GM21786 (cell line): ENCODE data around the gene KIAA1217.

Source experiments
- ATAC-seq: cut with Tn5 transposase; IDR thresholded peaks from one replicate; pipeline ENCODE4 v1.9.1; 2021; ENCODE audit not compliant: unreplicated experiment

The KIAA1217 gene

DNA sequence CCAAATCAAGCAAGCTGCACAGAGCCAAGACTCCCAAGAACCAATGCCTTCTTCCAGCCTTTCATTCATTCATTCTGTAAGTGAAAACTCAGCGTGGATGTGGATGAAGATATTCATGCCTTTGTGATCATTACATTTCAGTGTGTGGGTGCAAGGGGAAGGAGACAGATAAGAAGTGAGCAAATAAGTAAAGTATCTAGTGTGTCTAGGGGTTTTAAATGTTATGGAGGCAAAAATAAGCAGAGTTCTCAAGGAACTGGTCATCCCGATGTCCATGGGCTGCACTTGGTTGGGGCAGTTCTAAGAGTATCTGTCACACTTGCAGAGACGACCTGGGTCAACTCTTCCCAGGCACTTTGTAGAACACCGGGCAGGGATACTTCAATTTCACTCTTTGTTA, 149.1 kb downstream of the KIAA1217 start:
- no peak for ATAC-seq

DNA sequence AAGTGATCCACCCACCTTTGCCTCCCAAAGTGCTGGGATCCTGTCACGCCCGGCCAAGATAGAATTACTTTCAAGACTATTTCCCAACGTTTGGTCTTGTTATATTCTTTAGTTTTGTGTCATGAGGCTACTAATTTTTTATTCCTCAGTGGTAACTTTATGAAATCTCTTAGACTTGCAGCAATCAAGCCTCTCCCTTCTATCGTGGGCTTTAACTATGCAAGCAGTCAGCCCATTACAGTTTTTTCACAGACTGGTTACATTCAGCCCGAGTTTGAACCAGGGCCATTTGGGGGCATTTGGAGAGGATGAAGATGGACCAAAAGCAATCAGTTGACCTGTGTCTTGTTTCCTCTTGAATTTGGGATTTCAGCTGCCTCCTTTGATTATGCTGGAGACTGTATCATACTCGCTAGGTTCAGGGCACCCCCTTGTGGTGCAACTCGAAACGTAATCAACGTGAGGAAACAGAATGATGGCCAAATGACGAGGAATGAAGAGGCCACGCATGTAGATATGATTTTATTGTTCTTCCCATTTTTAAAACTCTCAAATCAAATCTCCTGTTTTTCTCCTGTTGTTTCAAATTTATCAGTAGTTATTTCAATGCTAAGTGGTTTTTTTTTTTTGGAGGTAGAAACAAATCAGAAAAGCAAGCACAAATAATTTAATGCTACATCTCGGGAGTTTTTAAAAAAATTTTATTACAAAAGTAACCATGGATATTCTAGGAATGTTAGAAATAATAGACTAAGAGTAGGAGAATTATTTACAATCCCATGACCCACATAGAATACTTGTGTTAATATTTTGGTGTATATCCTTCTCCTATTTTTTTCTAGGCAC, 151.6 kb downstream of the KIAA1217 start:
- ATAC-seq: peak; percentile 73

DNA sequence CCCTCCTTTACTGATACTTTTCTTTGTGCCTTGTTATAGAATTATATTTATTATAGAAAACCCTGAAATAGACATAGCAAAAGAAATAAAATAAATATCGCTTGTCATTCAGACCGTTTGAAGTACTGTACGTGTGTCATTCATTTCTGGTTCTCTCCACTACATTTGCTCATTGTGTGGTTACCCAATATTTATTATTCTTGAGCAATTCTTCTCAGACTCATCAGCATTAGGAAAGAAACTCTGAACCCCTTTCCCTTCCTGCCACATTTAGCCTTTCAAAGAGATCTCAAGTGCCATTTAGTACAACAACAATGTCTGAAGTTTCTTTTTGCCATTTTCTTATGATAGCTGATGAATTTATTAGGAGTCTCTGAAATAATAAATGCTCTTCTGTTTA, 154.1 kb downstream of the KIAA1217 start:
- ATAC-seq: no peak

DNA sequence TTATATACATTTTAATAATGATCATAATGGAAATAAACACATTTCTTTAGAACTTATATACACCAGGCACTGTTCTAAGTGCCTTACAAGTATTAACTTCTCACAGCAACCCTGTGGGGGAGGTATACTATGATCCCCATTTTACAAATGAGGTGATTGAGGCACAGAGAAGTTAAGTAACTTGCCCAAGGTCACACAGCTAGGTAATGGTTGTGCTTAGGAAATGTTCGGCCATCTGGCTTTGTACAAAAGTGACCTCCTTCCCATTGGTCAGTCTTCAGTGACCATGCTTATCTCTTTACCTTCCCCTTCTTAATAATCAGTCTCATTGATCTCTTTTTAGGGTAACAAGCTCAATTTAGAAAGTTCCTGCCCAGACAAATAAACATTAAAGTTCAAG, 158.8 kb downstream of the KIAA1217 start:
- no peak for ATAC-seq

DNA sequence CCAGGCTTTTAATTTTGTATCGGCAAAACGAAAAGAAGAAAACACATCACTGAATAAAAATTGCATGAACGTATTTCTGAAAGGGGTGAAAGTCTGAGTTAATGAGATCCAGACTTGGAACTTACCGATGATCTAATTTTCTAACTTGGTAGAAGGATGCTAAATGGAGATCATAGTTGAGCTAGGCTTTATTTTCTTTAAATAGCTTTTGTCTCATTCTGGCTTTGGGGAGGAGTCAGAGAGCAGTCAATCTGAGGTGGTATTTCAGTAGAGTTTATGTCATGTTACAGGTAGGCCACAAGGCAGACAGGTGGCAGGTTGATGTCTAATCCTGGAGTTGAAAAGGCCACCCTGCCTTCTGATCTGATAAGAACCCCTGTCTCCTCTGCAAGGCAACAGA, 161.9 kb downstream of the KIAA1217 start:
- ATAC-seq: no peak

DNA sequence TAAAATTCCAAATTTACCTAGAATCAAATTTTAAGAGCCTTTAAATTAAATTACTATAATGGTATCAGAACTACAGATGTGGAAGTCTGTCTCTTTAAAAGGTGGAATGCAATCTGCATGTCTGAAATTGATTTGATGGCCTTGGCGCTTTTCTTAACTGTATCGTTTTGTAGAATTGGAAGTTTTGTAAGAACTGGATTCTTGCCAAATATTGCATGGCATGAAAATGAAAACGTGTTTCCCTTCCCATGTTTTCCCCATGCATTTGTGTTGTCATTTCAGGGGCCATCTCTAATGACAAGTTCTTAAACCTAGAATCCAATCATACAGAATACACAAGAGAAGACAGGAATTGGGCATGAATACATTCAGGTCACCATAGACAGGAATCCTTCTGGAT, 162.5 kb downstream of the KIAA1217 start:
- no peak for ATAC-seq

DNA sequence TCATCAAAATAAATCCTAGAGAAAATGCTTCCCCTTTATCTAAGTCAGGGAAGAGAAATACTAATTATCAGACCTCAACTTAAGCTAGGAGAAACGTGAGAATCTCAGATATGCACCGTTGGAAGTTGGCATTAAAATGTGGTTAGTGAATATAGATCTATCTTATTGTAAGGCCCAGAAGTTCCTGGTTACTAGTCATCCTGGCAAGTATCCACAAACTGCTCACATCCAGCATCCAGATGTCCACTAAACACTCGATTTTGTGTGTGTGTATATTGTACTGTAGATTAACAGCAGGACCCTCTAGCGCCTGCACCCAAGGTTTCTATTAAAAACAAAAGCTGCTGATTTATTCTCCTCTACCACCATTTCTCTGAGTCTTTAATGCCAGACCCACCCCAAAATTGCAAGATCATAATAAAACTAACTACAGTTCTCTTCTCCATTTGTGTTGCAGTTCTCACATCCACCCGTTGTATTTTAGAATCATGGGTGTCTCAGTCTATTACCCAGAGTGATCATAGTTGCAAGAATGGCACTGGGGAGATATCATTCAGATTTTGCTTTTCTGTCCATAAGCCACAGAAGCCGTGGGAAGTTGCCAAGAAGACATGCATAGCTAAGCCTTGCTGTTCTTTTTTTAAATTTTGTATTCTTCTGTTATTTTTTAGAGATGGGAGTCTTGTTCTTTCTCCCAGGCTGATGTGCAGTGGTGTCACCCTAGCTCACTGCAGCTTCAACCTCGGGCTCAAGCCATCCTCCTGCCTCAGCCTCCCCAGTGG, 165.4 kb downstream of the KIAA1217 start:
- no peak for ATAC-seq

DNA sequence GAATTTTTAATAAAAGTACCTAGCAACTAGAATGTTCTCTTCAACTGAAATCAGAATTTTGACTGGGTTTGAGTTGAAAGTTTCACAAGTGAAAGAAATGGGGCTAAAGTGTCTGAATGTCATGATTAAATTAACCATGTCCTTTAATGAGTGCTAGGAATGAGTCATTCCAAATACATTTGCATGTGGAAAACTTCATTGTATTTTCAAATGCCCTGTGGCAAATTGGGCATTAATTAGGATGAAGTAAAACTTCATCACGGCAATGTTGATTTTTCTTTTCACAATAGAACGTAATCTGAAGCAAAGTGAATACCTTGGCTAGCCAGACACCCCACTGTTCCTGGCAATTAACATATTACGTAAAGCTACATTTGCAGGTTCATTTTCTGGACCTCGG, 166.6 kb downstream of the KIAA1217 start:
- ATAC-seq: no peak

DNA sequence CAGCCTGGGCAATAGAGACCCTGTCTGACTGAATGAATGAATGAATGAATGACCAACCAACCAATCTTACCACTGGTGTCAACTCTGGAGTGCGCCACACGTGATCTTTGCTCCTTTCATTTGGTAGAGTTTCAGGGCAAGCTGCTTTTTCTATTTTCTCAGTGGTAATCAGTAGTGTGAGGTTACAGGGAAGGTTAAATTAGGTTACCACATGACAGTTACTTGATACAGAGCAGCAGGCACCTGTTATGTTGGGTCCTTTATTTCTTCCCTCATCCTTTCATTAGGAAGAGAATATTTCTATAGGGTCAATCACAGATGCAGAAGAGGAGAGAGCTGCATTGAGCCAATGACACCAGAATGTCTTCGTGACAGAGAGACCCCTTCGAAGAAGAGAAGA, 167.8 kb downstream of the KIAA1217 start:
- ATAC-seq: no peak

DNA sequence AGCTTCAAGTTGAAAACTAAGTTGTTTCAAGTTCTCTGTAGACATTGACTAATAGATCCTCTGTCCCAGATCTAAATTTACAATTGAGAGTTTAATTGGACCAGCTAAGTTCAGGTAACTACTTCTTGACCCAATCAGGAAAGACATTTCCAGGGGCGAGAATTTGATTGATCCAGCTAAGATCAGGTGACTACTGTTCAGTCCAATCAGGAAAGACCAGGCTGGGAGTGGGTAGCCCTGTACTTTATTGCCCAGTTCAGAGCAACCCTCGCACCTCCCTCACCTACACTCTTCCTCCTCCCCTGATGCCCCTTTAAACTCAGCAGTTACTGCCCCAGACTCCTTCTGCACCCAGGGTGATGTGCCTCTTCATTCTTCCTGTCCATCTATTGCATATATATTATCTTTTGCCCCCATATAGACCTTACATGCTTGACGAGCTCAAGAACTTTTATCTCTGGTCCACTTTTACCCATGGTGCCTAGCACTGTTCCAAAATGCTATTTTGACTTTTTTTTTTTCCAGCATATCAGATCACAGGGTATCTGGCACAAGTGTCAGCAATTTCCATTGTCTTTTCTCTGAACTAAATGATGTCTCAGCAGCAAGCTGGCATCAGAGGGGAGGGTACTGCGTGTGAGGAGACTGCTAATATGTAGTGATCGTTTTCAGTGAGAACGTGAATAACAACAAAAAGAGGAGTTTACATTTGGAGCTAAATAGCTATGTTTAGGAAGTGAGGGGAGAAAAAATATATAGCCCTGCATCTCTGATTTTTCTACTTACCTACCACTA, 169.4 kb downstream of the KIAA1217 start:
- no peak for ATAC-seq

DNA sequence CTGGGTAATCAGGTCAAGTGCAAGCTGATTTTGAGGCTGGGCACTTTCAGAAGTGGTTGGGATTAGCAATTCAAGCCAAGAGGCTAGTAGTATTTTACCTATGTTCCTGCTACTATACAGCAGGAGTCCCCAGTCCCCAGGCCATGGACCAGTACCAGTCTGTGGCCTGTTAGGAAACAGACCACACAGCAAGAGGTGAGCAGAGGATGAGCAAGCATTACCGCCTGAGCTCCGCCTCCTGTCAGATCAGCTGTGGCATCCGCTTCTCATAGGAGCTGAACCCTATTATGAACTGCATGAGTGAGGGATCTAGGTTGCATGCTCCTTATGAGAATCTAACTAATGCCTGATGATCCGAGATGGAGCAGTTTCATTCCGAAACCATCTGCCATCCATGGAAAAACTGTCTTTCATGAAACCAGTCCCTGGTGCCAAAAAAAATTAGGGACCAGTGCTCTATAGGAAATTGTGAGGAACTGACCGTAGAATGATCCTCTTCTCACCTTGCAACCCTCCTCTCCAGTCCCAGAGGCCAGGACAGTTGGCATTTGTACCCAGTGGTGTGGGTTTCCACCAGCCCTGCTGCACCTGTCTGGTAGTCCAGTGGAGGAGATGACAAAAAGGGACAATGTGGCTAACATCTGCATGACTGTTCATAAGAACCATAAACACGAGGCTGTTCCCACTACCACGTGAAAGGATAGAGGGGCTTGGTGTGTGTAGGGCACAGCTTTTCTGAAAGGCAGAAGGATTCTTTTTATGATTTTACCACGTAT, 172.5 kb downstream of the KIAA1217 start:
- ATAC-seq: no peak

DNA sequence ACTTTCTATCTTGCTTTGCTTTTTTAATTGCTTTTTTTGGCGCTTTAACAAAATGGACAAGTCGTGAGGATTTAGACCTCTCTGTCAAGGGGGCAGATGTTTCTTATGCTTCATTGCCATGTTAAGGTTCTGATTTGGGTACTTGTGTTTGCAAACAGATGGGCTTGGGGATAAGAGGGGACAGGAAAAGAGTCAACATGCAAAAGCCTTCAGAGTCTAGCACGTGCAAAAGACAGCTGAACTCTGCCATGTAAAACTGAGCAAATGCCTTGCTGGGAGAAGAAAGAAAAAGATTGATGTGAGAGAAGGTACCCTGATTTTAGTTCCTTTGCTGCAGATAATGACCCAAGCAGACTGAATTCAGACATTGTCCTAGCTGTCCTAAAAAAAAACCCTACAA, 173.1 kb downstream of the KIAA1217 start:
- ATAC-seq: no peak

DNA sequence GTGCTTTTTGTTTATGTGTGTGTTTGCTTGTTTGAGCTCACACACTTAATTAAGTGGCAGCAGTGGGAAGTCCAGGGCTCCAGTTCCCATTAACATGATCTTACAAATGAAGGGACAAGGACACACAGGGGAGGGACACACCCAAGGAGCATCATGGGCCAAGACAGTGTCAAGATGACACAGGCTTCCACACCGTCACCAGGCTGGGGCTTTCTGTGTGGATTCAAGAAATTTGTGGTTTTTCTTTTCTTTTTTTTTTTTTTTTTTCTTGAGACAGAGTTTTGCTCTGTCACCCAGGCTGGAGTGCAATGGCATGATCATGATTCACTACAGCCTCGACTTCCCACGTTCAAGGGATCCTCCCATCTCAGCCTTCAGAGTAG, 173.6 kb downstream of the KIAA1217 start:
- no peak for ATAC-seq

DNA sequence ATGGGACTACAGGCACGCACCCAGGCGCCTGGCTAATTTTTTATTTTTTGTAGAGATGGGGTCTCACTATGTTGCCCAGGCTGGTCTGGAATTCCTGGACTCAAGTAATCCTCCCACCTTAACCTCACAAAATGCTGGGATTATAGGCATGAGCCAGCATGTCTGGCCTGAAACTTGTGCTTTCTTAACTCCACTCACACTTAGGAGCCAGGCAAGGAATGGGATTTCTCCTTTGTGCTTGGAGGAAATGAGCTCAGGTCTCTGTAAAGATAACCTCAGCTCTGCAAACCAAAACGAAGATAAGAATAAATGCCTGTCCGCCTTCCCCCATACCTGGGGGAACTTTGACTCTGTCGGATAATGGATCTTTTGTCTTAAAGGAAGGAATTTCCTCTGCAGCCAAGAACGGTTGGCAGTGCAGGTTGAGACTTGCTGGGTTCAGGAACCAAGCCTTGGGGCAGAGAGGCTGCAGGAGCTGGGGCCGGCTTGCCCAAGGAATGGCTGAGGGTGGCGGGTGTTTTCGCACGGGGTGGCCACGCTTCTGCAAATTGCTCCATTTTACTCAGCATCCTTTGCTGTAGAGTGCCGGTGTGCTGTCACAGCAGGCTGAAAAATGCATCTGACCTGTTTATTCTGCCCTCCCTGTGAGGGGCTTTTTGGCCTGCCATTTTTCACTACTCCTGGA, 174.2 kb downstream of the KIAA1217 start:
- peak; percentile 43 for ATAC-seq

DNA sequence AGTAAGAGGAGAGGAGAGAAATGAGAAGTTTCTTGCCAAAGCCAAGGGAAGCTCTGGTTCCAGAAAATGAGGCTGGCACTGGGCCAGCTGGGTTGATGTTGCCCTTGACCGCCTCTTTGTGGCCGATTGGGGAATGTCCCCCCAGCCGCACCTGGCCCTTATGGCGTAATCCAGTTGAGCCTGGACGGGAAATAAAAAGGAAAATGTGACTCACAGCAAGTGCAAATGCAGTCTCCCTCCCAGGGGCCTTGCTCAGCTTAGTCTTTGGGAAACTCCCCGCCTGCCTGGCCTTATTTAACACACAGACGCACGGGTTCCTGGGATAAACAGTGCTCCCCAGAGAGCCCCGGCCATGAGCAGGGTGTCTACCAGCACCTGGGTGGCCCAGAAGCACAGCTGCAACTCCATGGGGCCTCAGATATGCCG, 174.8 kb downstream of the KIAA1217 start:
- ATAC-seq: peak; percentile 86

DNA sequence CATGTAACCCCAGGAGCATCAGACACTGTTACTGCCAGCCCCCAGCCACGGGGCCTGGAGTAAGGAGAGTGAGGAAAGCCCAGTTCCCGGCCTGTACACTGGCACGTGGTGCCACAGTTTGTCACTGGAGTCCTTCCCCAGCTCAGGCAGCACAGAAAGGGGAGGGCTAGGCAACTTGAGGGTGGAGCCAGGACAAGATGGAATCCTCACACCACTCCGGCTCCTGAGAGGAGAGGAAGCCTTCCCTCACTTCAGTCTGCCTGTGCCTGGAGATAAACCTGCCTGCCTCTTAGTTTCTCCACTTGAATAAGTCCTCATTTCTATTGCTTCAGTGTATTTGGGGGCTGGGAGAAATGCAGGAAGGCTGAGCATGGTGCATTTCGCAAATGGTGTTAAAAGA, 176.0 kb downstream of the KIAA1217 start:
- no peak for ATAC-seq

DNA sequence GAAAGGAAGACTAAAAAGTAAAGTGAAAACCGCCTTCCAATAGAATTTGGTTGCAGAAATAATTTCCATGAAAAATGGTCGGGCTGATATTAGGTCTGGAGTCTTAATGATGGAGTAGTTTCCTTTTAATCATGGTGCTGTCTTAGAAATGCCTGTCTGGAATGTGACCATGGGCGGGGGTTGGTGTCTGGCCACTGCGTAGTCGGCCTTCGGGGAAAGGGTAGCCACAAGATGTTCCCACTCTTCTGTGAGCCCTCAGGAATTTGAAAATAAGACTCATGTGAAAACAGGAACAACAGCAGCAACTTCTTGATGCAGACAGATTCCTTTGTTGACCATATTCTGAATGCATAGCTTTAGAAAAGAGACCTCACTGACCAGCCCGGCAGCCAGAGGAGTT, 176.8 kb downstream of the KIAA1217 start:
- ATAC-seq: no peak

DNA sequence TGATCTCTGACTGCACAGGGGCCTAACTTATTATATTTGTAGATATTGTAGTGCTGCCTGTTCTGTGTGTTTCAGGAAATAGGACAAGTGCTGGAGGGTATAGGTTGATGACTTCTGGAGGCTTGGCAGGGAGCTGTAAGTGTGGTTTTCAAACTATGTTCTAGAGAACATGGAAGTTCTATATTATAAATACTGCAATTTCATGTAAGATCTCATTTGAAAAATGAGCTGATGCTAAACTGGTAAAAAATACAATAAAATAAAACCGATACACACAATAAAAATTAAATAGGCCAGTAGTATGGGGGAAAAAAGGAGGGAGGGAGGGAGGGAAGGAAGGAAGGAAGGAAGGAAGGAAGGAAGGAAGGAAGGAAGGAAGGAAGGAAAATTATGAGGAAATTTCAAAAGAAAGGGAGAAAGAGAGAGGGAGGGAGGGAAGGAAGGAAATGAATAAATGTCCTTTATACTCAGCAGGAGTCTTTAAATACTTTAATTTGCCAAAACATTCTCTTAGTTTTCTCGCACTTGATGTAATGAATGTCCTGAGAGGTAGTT, 181.3 kb downstream of the KIAA1217 start:
- no peak for ATAC-seq

DNA sequence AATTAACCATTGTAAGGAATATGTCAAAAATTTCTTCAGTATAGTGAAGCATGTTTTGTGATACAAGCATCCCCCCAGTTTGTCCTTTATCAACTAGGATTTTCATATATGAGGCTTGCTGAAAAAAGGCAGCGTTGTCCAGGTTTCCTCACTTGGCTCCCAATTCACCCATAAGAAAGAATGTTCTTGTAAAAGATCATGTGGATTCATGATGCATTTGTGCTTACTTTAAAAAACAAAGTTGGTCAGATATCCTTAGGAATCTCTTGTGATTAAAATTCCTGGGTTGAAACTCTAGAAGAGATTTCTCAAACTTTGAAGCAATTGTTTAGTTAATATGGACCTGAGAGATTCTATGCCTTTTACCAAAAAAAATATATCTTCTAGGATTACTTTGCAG, 181.8 kb downstream of the KIAA1217 start:
- ATAC-seq: no peak

DNA sequence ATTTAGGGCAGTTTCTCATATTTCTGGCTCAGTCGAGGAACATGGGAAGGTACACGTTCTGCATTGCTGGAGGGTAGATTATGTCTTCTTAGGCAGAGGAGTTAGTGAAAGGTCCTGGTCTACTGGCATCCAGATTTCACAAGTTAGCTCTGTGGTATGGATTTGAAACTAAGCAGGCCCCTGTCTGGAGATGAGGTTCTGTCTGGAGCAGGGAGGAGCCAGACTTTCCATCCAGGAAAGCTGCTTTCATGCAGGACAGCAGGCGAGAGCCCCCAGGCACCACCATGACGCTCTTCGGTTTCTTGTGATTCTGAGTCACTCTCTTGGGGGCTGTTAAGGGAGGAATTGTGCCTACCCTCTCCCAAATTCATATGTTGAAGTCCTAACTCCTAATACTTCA, 184.3 kb downstream of the KIAA1217 start:
- ATAC-seq: no peak
